GM21360 (cell line): Measurements from ENCODE around the gene PRLR.
A peak's percentile ranks its signal among the peaks of the same experiment; 100 is the strongest.
"Not testable (repeated sequence)": the region's sequence is repeated elsewhere in the genome, so short reads cannot be mapped to it uniquely, and the experiment has no call there.

Source experiments
- ATAC-seq: cut with Tn5 transposase; IDR thresholded peaks from one replicate; pipeline ENCODE4 v1.9.1; 2021; ENCODE audit warnings: mild to moderate bottlenecking, moderate library complexity; ENCODE audit not compliant: unreplicated experiment

PRLR gene

DNA sequence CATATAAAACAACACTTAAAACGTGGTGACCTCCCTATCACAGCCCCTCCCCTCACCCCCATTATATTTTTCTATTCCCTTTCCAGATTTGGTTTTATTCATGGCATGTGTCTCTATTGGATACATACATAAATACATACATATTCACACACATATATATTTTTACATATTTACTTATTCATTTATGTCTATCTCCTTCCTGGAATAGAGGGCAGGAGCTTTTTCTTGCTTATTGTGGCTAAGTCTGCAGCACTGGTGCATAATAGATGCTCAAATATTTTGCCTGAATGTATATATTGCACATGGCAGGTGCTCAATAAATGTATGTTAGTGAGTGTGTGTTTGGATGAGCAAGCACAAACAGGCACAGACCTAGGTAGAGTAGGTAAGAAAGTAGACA, 185.0 kb downstream of the PRLR start:
- ATAC-seq, result no peak

DNA sequence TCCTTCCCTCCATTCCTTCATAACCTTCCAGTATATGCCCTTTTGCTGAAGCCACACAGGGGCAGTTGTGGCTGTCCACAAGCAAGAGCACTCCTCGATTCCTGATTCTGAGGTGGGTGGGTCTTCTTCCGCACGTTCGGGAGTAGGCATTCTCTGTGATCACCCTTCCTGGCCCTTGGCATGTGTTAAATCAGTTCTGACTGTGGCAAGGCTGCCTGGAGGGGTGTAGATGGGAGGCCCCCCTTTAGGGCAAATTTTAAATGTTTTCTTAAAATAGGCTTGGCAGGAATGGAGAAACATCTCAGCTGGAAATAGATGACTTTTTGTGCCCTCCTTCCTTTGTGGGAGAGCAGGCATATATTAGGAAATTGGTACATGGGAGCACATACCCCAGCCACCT, 185.6 kb downstream of the PRLR start:
- no peak for ATAC-seq

DNA sequence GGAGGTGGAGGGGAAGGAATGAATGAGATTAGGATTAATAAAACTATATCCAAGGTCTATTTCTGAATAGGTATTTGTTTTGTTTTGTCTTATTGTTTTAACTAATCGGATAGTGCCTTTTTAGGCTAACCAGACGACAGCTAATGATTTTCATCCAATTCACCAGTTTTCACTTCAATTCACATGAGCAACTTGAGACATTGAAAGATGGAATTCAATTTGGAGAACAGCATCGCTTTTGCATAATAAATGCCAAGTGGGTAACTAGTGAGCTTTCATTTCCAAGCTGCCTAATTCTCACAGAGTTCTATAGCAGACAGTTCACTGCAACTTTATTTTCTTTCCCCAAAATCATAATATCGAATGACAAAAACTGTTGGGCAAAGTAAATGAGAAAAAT, 187.5 kb downstream of the PRLR start:
- no peak for ATAC-seq

DNA sequence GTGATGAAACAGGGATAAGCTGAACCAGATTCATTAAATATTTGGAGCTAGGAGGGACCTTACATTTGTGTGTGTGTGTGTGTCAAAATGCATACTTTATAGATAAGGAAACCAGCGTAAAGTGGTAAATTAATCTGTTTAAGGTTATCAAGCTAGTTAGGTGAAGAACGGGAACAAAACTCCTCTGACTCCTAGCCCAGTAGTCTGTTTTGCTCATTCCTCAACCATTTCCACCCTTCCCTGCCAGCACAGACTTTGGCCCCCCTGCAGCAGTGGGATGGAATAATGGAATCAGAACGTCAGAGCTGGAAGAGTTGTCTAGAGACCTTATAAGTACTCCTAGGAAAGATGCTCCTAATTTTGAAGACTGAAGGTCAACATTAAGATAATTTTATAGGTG, 189.0 kb downstream of the PRLR start:
- no peak for ATAC-seq

DNA sequence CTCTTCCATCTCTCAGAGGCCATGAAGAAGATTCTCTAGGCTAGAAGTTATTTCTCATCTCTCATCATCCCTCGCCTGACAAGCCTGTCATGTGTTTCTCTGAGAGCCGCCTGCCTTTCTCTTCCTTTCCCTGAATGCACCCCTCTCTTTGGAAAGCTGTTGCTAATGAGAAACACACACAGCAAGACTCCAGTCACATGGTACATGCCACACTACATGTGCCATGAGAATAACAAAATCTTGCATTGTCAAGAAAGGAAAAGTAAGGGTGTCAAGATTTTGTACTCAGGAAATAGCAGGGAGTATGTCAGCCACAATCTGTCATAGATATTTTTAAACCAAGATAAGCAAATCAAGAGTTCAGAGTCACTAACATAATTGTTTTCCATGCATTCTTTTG, 191.4 kb downstream of the PRLR start:
- no peak for ATAC-seq

DNA sequence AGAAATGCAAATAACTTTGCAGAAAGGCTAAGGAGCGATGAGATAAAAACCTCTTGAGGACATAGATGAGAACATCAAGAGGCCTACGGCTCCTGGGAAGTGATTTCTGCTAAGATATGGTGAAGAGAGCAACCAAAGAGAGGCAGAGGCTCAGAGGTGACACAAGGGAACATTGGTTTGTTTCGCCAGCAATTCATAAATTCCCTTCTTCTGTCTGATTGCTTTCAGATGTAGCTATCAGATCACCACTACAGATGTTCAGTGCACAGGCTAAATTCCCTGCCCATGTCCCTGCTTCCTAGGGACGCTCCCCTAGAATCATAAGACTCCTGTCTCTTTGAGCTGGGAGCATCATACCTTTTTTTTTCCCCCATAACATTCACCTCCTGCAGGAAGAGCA, 193.8 kb downstream of the PRLR start:
- ATAC-seq, result no peak

DNA sequence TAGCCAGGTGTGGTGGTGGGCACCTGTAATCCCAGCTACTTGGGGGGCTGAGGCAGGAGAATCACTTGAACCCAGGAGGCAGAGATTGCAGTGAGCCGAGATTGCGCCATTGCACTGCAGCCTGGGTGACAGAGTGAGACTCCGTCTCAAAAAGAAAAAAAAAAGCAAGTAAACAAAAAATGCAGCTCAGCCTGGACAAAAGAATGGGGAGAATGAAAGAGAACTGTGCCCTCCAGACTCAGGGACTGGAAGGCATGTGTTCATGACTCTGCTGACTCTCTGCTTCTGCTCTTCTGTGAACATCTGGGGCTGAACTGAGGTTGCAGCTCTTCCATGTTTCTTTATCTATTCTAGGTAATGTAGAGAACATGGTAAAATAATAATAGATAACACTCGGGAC, 194.4 kb downstream of the PRLR start:
- not testable (repeated sequence) for ATAC-seq

DNA sequence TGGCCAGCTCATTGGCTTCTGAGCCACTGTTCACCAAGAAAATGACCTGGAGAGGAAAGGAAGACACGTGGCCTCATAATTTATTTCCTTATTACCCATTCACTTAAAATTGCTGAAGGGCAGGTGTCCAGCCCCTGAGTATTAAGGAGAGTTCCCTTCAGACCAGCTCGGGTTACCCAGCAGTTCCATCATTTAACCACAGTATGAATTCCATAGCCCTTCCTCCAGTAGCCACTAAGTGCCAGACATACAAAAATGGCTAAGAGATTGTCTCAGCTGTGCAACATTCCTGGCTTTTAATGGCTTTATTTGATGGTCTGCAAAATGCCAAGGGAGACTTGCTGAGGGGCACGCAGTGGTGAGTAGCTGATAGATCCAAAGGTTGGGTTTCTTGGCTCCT, 195.0 kb downstream of the PRLR start:
- ATAC-seq, result no peak

DNA sequence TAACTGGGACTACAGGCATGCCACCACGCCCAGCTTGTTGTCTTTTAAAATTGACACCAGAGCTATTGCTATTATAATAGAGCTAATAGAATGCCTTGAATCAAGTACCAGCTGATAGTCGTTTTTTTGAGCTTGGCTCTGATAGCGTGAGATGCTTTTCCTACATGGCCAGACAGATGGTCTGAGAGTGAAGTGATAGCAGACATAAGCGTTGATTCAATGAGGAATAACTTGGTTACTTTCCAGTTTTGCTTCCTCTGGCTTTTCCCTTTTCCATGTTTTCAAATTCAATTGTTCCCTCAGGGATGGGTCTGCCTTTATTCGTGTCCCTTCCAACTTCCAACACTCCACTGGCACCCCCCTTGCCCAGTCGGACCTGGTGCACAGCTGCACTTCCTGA, 197.9 kb downstream of the PRLR start:
- no peak for ATAC-seq

DNA sequence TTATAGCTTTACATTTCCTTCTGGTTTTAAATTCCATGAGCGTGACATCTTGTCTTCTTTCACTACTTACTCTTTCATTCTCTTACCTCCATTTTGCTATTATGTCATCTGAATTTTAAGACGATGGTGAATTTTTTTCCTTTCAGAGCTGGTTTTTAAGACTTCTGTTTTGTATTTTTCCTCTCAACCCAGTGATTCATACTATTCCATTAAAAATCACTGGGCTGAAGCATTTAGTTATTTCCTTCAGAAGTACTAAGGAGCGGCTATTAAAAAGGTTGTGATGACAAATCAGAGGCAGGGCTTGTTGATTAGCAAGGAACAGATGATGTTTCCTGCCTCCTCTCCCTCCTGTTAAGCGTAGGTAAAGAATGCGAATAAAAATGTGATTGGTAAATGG, 199.0 kb downstream of the PRLR start:
- no peak for ATAC-seq

DNA sequence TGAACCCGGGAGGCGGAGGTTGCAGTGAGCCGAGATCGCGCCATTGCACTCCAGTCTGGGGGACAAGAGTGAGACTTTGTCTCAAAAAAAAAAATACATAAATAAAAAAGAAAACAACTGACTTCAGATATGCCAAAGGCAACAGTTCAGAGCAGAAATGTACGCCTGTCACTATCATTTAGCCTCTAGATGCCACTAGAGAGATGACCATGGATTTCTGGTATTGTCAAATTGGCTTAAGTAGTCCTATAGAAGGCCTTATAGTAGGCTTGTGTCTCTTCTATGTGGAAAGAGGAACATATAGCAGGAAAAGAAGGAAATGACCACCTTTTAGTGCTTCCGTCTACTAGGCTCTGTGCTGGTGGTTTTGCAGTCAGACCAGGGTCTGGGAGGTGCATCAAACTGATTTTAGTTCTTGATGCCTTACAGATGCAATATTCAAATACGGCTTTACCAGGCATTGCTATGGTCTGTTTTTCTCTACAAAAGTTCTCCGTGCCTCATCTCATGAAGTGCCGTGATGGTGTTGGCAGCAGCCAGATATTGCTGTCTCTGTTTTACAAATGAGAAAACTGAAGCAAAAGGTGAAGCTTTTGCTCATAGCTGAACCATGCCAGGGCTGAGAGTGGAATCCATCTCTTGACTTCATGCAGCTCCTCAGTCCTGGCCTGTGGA, 199.7 kb downstream of the PRLR start:
- no peak for ATAC-seq

DNA sequence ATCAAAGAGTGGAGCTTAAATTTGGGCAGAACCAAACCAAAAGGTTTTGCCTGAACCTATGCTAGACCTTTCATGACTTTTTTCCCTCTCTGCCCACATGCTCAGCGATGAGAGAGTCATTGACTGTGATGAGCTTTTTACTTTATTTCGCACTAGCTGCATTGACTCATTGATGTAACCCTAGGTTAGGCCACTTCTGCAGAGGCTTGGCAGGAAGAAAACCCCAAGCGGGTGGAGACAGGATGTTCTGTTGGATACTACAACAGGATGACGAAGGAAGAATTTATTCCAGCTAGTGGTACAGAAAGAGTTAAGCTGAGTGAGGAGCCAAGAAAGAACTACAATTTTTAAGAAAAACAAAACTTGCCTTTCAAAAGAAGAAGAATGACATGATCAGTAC, 201.0 kb downstream of the PRLR start:
- ATAC-seq, result no peak

DNA sequence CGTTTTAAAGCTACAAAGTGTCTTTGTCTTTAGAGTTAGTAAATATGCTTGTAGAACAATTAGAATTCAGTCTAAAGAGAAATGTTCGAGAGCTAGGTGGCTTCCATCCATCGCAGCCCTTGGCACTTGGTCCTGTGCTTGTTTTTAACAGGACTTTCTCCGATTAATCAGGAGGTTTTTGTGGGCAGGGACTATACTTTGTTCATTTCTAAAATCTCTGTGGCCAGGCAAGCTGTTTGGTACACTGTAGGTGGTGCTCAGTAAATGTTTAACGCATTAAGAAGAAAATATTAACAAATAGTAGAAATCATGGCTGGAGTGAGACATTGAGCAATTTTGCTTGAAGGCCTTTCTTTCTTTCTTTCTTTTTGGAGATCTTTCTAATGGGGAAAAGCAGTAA, 203.3 kb downstream of the PRLR start:
- ATAC-seq, result no peak

DNA sequence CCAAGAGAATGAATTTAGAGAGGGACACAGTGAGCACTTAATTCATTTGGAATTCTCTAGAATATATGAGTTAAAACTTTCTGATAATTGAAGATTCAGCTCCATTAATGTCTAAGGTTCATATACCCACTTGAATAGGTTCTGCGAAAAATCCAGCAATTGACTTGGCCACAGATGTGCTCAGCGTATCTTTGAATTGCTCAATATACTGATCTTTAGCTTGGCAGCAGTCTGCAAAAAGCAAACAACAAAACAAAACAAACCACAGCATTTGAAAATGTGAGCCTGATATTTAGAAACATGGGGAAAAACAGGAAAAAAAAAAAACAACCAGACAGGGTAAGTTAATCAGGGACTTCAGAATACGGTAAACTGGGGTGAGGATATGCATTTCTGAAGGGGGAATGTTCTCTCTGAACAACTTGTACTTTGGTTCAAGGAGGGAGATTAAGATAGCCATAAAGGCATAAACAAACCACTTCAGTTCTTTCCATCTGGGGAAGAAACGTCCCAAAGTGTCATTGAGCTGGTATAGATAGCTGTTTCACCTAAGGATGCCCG, 203.9 kb downstream of the PRLR start:
- no peak for ATAC-seq

DNA sequence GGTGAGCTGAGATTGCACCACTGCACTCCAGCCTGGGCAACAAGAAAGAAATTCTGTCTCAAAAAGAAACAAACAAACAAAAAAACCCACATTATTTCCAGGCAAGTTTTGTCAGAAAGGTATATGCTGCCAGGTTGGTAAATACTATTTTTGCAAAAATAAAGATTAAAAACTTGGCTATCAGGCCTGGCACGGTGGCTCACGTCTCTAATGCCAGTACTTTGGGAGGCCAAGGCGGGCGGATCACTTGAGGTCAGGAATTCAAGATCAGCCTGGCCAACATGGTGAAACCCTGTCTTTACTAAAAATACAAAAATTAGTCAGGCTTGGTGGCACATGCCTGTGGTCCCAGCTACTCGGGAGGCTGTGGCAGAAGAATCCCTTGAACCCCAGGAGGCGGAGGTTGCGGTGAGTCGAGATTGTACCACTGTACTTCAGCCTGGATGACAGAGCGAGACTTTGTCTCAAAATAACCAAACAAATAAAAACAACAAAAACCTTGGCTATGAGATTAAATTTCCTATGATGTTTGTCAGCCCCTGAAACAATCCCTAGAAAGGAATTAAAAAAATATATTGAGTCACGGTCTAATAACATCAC, 205.3 kb downstream of the PRLR start:
- no peak for ATAC-seq

DNA sequence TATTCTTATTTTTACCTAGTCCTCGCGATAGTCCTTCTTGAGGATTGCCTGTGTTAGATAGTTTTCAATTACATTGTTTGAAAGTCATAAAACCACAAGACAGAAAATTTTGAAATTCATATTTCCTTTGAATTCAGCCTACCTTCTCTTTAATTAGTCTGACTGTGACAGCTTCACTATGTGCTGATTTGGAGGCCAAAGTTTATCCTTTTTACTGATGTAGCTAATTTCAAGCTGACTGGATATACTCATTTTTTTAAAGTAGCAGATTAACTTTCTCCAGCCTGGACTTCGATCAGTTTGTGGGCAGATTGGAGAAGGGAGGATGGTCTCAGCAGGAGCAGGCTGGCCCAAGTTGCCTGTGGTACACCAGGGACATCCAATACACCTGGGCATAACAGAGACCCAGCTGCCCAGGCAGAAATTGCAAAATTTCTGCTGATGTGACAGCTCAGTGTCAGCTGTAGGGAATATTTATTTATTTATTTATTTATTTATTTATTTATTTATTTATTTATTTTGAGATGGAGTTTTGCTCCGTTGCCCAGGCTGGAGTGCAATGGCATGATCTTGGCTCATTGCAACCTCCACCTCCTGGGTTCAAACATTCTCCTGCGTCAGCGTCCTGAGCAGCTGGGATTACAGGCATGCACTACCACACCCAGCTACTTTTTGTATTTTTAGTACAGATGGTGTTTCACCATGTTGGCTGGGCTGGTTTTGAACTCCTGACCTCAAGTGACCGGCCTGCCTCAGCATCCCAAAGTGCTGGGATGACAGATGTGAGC, 206.7 kb downstream of the PRLR start:
- ATAC-seq, result no peak

DNA sequence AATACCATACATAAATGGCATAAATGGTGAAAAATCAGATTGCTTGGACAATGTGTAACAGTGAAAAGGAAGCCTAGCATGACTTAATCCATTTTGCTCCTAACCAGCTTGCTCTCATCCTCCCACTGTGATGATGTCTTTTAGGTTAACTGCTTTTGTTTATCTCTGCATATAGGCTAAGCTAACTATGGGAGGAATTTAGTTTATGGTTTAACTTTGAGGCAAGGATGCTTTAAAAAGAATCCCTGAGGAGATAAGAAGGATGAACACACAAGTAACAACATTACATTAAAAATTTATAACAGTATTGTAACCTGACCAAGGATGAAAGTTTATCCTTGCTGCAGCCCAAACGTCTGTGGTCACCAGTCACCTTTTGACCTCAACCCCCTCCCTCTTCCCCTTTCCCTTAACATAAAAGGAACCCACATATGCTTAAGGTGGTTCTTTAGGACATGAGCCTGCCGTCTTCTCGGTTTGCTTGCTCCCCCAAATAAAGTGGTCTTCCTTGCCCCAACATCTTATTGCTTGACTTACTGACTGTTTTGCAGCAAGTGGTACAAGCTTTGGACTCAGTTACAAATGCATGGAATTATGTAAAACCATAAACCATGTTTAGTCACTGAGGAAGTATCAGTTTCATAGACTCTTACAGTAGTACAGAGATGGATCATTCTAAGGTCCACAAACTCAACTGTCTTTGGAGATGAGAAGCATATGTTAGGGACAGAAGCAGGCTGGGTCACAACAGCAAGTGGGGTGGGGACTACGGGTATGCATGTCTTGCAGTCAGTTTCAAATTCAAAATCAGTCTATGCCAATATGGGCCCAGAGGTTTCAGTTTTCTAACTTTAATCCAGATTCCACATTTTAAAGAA, 213.9 kb downstream of the PRLR start:
- peak; percentile 54 for ATAC-seq

DNA sequence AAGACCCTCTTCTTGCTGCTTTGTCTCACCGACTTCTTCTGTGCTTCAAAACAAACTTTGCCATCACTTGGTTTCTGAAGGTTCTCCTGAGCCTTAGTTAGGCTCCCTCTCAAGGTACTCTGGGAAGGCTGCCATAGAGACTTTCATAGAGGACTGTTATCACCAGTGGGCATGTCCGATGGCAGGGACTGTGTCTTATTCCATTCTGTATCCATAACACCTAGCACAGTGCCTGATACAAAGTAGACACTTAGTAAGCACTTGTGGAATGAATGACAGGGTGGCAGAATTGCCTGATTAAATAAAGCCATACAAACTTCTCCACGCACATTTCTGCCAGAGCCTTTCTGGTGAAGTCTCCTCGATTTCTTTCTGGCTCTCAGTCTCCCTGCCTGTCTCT, 215.2 kb downstream of the PRLR start:
- ATAC-seq, result no peak

DNA sequence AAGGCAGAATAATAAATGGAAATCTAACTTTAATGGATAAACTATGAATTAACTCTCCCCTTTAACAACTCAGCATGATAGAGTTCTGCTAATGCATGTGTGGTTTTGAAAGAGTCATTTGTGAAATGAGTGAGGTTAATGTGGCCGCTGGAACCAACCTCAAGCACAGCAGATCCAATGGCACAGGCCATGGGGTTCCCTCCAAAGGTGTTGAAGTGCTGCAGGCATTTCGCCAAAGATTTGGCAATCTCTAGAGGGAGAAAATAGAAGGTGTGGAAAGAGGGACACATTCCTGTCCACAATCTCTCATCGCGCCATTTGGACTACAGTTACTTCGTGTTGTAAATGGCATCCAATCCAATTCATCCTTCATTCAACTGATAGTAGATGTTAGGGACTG, 217.5 kb downstream of the PRLR start:
- no peak for ATAC-seq

DNA sequence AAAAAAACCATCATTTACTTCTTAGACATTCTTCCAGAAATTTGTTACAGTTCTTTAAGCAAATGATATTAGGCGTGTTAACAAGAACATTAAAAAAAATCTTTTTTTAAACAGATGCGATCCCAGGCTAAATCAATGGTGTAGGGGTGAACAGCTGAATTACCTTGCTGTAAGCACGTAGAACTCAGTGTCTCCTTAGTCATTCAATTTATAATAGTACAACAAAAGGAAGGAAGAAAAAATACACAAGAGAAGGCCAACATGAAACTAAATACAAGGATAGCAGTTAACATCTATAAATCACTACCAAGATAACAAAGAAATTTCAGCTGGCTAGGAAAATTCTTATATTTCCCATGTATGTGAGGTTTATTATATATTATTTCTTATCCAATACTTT, 217.9 kb downstream of the PRLR start:
- no peak for ATAC-seq

DNA sequence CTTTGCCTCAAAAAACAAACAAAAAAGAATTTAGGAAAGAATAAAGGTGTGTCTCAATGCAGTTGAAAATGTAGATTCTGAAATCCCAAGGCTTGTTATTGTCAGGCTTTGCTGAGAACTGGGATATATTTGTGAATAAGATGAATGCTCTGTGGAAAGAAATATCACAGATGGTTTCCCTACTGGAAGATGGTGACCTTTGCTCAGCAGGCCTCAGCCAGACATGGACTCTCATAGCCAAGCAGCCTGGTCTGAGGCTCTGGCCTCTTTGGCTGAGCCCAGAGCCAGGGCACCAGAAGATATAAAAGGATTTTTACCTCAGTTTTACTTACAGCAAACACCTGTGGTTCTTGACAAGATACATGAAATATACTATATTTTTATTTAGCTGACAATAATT, 219.6 kb downstream of the PRLR start:
- ATAC-seq, result no peak
